HG03064 (cell line): ENCODE results near the gene CEACAM5.
"Not testable (repeated sequence)": the region's sequence is repeated elsewhere in the genome, so short reads cannot be mapped to it uniquely, and the experiment has no call there.

Source experiments
- ATAC-seq: cut with Tn5 transposase; IDR thresholded peaks from one replicate; pipeline ENCODE4 v1.9.1; 2021; ENCODE audit warnings: low read depth; ENCODE audit not compliant: unreplicated experiment

The CEACAM5 gene

DNA sequence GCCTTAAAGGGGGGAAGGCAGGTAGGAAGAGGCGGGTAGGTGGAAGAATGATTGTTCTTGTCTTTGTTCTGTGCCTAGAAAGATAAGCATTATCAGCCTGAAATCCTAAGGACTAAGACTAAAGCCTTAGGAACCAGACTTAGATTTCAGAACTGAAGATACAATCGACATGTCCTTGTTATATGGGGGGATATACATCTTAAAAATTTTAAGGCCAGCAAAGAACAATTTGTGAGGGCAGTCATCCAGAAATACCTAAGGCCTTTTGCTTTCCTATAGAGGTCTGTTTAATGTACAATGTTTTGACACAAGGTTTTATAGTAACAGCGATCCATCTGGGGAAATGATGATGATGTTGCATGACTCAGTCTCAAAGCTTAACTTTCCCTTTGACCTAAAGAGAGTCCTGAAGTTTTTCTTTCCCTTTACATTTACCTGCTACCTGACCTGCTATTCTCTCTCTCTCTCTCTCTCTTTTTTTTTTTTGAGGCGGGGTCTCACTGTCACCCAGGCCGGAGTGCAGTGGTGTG, 26.7 kb downstream of the CEACAM5 start:
- ATAC-seq = no peak

- no peak for ATAC-seq
Measured at GRCh38 chr19:41739361-41739760, 30.9 kb downstream of the CEACAM5 start.

DNA sequence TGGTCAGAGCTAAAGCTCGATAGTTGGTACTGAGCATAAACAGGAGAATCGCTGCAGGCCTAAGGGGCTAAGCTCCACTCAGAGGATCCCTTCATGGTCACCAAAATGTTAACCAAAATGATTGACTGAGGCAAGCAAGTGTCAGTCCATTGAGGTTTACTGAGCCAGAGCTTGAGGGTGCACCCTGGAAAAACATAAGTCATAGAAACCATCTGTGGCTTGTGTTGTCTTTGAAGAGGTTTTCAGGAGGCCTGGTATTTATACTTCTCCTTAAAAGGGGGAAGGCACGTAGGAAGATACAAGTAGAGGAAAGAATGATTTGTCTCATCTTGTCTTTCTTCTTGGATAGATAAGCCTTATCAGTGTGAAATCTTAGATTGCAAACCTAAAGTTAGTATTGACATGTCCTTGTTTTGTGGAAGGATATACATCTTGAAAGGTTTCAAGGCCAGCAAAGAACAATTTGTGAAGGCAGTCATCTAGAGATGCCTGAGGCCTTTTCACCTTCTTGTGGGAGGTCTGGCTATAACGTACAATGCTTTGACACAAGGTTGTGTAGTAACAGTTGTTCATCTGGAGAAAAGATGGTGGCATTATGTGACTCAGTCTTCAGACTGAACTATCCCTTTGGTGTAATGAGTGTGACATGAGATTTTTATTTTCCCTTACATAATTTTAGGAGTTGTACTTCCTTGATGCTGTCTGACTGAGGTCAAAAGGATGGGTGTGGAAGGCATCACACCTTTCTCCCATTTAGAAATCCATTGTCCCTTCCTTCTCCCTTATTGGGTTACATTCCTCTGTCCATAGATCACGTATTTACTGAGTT, 32.2 kb downstream of the CEACAM5 start:
- ATAC-seq = no peak

GRCh38 chr19:41741244-41741554, 32.8 kb downstream of the CEACAM5 start:
- ATAC-seq = no peak

DNA sequence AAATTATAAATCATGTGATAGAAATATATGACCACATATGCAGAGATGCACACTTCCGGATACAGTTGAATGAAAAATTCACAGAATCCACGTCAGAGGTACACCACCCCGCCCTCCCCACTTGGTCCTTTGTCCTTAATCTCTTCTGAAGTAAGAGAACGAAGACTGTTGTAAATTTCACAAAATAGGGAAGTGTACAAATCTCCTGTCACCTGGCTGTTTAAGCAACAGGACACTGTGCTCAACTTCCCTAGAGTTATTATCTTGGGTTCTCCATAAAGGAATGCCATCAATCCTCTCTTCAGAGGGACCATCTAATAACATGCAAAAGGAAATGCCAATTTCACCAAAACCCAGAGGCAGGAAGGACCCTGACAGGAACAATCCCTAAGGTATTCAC, 36.4 kb downstream of the CEACAM5 start:
- ATAC-seq = no peak

GRCh38 chr19:41745756-41746155, 37.3 kb downstream of the CEACAM5 start:
- ATAC-seq = no peak

DNA sequence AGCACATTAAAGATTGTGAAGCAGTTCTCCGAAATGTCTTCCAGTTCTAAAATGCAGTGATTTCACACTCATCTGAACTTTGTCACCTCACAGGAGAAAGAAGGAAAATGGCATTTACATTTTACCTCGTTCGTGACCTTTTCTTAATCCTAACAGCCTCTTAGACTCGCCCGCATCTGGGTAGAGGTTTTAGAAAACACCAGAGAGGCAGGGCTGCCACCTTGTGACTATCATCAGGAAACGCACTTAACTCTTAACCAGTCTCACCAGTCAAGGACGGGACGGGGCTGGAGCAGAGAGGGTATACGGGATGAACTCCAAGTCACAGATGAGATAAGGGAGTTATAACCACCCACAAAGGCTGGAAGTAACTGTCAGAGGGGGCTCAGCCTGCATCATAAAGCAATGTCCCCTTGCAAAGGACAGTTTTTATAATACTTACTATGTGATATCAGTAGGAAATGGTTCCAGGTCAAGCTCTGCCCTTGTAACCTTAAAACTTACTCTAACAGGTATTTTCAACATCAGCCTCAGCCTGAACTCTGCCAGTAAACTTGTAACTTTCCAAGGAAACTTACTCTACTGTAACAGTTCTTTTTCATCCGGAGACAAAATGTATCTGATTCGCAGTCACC, 38.3 kb downstream of the CEACAM5 start:
- no peak for ATAC-seq

DNA sequence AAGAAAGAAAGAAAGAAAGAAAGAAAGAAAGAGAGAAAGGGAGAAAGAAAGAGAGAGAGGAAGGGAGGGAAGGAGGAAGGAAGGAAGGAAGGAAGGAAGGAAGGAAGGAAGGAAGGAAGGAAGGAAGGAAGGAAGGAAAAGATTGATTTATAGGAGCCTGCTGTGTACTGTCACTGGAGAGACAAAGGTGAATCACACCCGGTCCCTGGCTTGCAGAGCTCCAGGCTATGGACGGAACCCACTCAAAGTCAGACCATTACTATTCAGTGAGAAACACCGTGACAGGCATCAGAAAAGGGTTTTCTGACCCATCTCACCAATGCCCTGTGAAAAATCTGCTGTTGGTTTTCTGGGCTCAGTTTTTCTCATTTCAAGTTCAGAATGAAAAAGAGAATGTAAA, 39.6 kb downstream of the CEACAM5 start:
- ATAC-seq = no peak

GRCh38 chr19:41750248-41751134, 42.1 kb downstream of the CEACAM5 start:
- not testable (repeated sequence) for ATAC-seq

GRCh38 chr19:41753159-41753558, 44.7 kb downstream of the CEACAM5 start:
- no peak for ATAC-seq

GRCh38 chr19:41753936-41754529, 45.6 kb downstream of the CEACAM5 start:
- ATAC-seq = no peak

DNA sequence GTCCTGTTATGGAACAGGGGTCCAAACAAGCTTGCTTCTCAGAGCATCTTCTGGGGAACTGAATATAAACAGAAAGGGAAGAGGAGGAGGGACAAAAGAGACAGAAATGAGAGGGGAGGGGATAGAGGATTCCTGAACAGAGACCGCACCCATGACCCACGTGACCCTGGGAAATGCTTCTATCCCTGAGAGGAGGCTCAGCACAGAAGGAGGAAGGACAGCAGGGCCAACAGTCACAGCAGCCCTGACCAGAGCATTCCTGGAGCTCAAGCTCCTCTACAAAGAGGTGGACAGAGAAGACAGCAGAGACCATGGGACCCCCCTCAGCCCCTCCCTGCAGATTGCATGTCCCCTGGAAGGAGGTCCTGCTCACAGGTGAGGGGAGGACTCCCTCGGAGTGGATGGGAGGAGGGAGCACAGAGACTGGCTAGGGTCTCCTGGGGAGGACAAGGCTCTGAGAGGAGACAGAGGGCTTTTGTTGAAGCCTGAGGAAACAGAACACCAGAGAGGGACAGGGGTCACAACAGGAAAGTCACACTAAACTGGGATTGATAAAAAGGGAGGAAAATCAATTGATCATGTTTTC, 47.0 kb downstream of the CEACAM5 start, which contains the start of gene CEACAM6:
CEACAM6 (plus strand) TSS at position 203 of the 586 bp plus-strand sequence; CDS start at position 312, 109 bp downstream.
- no peak for ATAC-seq

DNA sequence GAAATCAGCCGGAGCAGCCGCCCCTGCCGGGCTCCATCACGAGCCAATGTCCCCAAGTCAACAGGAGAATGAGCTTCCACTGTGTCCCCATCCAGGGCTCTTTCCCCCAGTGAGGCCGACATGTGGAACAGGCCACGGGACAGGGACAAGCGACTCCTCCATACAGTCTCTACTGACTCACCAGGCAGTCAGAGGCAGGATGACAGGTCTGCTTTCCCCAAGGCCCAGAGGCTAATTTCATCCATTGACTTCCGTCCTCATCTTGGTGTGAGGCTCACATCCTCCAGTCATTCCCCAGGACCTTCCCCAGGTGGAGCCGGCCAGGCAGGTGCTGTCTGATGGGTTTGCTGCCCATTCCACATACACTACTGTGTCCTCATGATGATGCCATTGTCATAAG, 50.4 kb downstream of the CEACAM5 start:
- ATAC-seq = no peak

GRCh38 chr19:41767115-41767514, 58.7 kb downstream of the CEACAM5 start:
- no peak for ATAC-seq

- ATAC-seq = not testable (repeated sequence)
Measured at GRCh38 chr19:41768105-41768504, 59.7 kb downstream of the CEACAM5 start.

DNA sequence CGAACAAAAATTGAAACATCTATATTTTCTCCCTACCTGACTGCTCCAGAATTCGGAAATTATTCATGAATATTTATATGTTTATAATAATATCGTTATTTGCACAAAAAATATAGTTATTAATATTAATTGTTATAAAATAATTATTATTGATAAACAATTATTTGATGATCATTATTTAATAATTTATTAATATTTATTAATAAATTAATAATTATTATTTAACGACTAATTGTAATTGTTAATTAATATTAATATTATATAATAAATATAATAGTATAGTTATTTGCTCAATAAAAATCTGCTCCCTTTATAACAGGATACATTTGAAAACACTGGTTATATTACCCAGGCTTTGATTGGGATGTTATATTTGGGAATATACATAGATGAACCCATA, 61.2 kb downstream of the CEACAM5 start:
- no peak for ATAC-seq

GRCh38 chr19:41771410-41771809, 63.0 kb downstream of the CEACAM5 start:
- no peak for ATAC-seq

DNA sequence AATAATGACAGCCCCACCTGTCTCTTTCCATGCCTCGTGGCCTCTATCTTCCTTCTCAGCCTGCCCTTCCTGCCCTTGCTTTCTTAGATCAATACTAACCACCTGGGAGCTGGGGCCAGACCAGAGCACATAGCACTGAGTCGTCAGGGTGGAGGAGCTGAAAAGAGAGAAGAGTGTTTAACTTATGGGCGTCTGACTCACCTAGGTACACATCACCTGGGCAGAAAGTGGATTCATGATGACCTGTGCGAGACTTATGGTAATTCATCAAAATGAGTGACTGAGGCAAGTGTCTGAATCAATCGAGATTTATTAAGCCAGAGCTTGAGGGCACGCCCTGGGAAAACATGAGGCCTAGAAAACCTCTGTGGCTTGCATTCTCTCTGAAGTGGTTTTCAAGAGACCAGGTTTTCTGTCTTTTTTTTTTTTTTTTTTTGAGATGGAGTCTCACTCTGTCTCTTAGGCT, 66.1 kb downstream of the CEACAM5 start:
- ATAC-seq = no peak

- ATAC-seq = no peak
Measured at GRCh38 chr19:41776700-41777099, 68.3 kb downstream of the CEACAM5 start.
